Measurements from ENCODE around the gene COQ10A. TPM values are rescaled to one million over a fixed set of nuclear protein-coding genes. Genes with fewer than 3 reads are reported as not detected.
A peak's percentile ranks its signal among the peaks of the same experiment; 100 is the strongest.

COQ10A gene
- total and polyA plus RNA-seq, 9 of the 15 experiments (the other 6 are each of a cell fraction or from before 2014, with no cell fraction given) = 3.1 to 26.4 (median 12.7) TPM

DNA sequence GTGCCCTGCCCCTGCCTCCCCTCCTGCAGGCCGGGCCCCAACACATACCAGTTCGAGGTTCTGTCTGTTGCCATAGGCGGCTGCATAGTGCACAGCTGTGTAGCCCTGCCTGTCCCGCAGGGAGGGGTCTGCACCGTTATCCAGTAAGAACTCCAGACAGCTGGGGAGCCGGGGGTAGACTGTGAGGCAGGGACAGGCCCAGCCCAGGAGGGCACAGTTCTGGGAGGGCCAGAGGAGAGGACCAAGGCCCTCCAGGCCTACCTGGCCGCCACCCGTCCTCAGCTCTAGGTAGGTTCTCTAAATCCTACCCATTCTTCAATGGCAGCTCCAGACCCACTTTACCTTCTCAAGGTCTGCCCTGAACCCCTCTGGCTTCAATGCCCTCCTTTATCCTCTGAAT lies 18.0 kb upstream of the COQ10A start:
- ATAC-seq (no peak), FAIRE-seq (no peak), DNase-seq (ENCODE audit: extremely low read depth in 1 of 4, low spot score in 3 of 4) (no peak)
- BruUV-seq (replicated peaks) = no TSS peak
- H3K4me3 ChIP-seq = no peak overlapping the region
- H3K9me1 ChIP-seq (ENCODE audit: control insufficient read depth, insufficient read depth, low read length) = no peaks in the 10 kb centered on the region
- peak overlapping the region in 1 of 2 experiments; percentile 35; a peak in 1 of 4 replicates for H3K9ac ChIP-seq (ENCODE audit: insufficient read depth in 1 of 2, low read depth in 2 of 2, low read length in 2 of 2)
- H3K27ac ChIP-seq (ENCODE audit: extremely low read depth, low read depth, low read length) = no peak overlapping the region
- WGBS (ENCODE audit: insufficient coverage, low coverage, missing lambda C conversion rate) = 88% methylated on average over 8 of the region's 8 CpGs
- ChIA-PET POLR2A (interaction anchor here (0.6 to 1.7 kb wide), 4 partner anchors 9 to 86 kb away, joined by 3 to 12 read pairs (median 4); partner anchors contain the start of gene ANKRD52), CTCF (ENCODE audit: low intra/inter-chr PET ratio) (no interaction called here)
- 0 out of 2 replicates have a peak, but pooled peaks have one; percentile 24 for TF ChIP-seq RBFOX2 (IDR thresholded peaks at IDR 0.05; ENCODE audit: low read depth, low read length)
- TF ChIP-seq NCOR1 (IDR thresholded peaks at IDR 0.05) = no peak
- TF ChIP-seq SUPT5H (IDR thresholded peaks at IDR 0.05) = no peak
- TF ChIP-seq LARP7 (IDR thresholded peaks at IDR 0.05) = no peak
- no peak for TF ChIP-seq ZNF224 (CRISPR knock-in tag; IDR thresholded peaks at IDR 0.05)
- TF ChIP-seq DLX4 (CRISPR knock-in tag; IDR thresholded peaks at IDR 0.05) = no peak
- TF ChIP-seq DPF2 (IDR thresholded peaks at IDR 0.05) = no peak
- TF ChIP-seq SRSF9 (IDR thresholded peaks at IDR 0.05; ENCODE audit: borderline replicate concordance, low read depth, low read length) = no peak
- H3K4me1 ChIP-seq (replicated peaks in 1 of 2; ENCODE audit: control insufficient read depth in 2 of 2, insufficient read depth in 2 of 2, low read length in 2 of 2) = peaks cover 9 to 19% of the 10 kb centered on the region in 2 experiments; a peak in 4 of 5 replicates
- H3K4me2 ChIP-seq (ENCODE audit: insufficient read depth, low read length) = no peak overlapping the region
- no peaks in the 10 kb centered on the region for H3K9me3 ChIP-seq (replicated peaks; ENCODE audit: control insufficient read depth, insufficient read depth, low read depth, low read length)
- intact Hi-C loops (cut with micrococcal nuclease) = no loop called here
- in situ Hi-C loops (cut with MboI) = no loop called here
- no peaks in the 10 kb centered on the region for H4K20me1 ChIP-seq (replicated peaks; ENCODE audit: control insufficient read depth, insufficient read depth, low read length)
- H2AFZ ChIP-seq (ENCODE audit: low read depth, low read length) = no peak overlapping the region
- H3K36me3 ChIP-seq (ENCODE audit: control insufficient read depth, insufficient read depth, low read length) = peaks cover 82% of the 10 kb centered on the region; the same call in 2 of the 3 replicates
- H3K79me2 ChIP-seq (ENCODE audit: control insufficient read depth, insufficient read depth, low read length) = no peaks in the 10 kb centered on the region
- H3K27me3 ChIP-seq (ENCODE audit: control insufficient read depth in 2 of 2, insufficient read depth in 2 of 2, low read length in 2 of 2) = no peaks in the 10 kb centered on the region

Measured in K562 (cell line).